Jurkat, Clone E6-1 (cell line): ENCODE data around the gene OXNAD1.
"Not testable (repeated sequence)": the region's sequence is repeated elsewhere in the genome, so short reads cannot be mapped to it uniquely, and the experiment has no call there.

Experiments
- DNase-seq: peaks from one replicate; pipeline ENCODE4 v3.0.0-alpha.2; 2011; ENCODE audit warnings: low read depth, low spot score
- H3K4me3 ChIP-seq: 2 replicates; pipeline ENCODE4 v1.5.1; 2011; ENCODE audit warnings: mild to moderate bottlenecking, low read length, control low read depth, moderate library complexity

The OXNAD1 gene

DNA sequence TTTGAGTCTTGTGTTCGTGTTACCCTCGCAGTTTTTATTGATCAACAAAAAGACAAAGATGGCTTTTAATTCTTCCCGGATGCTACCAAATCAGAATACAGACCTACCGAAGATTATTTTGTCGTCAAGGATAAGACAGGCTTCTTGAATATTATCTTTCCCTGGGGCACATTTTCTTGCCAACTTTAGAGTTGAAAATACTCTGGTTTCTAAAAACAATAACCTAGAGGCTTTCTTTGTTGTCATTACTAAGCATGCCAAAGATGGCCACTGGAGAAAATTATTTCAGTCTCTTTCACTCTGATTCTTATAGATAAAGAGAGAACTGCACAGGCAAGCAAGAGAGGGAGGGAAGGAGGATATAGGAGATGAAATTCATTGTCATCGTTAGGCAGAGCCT is 33.9 kb downstream of the OXNAD1 start:
- DNase-seq: no peak

DNA sequence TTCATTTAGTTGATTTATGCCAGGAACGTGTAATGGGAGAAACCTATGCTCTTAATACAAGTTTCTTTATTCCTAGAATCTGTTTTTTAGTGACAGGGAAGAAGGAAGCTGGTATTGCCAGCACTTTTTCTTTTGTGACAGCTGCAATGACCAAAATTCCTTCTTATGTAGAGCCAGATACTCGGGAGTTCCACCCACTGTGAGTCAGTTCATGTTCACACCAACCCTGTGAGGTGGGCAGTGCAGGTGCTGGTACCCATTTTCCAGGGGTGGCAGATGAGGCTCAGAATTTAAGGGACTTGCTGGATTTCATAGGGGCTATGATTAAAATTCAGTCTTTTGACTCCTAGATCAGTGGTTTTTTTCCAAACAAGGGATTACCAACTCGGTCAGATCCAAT is 34.7 kb downstream of the OXNAD1 start:
- no peak overlapping the region for H3K4me3 ChIP-seq
- DNase-seq: no peak

More for the DNA sequence above, 33.9 kb downstream of the OXNAD1 start:
- no peak overlapping the region for H3K4me3 ChIP-seq

DNA sequence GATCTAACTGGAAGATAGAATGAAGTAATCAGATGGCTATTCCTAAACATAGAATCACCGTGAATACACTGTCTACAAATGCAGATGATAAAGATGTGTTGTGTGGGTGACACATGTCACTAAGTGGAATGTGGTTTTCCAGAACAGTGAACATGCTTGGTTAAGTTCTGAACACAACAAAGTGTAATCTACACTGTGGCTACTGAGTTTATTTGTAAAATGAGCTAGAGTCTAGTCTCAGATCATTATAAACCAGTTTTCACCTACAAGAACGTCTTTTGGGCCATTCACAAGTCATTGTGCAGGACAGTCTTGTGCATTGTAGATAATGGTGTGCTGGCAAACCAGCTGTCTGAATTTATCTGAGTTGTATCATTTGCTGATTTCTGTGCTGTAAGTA is 35.3 kb downstream of the OXNAD1 start:
- no peak overlapping the region for H3K4me3 ChIP-seq
- peak; percentile 70 for DNase-seq

DNA sequence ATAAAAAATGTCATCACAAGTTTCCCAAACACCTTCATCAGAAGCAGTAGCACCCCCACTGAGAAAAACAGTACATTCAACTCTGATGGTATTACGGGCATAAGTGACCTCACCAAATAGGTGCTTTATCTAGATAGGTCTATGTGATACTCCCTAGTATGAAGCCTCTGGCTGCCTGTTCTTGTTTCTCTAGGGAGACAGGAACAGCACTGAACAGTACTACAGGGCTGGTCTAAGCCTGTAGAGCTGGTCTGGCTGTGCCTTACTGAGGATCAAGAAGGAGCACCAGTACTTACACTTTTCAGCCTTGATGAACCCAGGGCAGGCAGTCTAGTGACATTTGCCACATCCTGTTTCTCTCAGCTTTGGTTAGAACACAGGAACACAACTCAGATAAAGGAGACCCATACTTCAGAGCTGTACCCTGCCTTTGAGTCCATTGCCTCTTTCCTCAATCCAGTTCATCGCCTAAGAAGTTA is 35.9 kb downstream of the OXNAD1 start:
- peak; percentile 94 for DNase-seq
- peak overlapping the region; percentile 25; the same call in 1 of the 2 replicates for H3K4me3 ChIP-seq

DNA sequence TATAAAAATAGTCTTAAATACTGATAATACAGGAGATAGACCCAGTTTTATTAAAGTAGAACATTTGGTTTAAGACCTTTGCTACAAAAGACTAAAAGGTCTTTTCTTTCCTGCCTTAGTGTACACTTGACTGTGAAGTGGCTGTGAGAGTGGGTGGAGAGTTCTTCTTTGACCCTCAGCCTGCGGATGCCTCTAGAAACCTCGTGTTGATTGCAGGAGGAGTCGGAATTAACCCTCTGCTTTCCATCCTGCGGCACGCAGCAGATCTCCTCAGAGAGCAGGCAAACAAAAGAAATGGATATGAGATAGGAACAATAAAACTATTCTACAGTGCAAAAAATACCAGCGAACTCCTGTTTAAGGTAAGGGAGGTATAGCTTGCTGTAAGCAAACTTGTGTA is 36.5 kb downstream of the OXNAD1 start:
- no peak for DNase-seq
- H3K4me3 ChIP-seq: peak overlapping the region; percentile 25; the same call in 1 of the 2 replicates

DNA sequence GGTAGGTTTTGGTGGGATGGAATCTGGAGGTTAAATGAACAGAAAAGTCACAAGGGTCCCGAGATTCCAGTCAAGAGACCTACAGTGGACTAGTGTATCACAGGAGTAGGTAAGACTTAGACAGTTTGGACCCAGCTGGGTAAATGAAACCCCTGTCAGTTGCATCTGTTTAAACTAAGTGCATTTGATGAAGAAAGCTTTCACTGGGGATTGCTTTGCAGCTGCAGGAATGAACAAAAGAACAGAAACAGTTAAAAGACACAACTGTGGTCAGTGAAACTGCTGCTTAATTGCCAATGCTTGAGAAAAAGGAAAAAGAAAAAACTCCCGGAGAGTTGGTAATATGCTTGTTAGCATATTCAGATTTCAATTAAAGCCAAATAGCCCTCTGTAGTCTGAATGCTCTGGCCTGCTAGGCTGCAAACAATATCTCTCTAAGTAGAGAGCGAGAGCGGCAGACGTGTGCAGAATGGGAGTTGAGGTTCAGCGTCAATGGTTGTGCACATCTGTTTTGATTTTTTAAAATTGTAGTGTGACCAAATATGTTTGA is 37.1 kb downstream of the OXNAD1 start:
- peak overlapping the region; percentile 19; the same call in 1 of the 2 replicates for H3K4me3 ChIP-seq
- DNase-seq: peak; percentile 67

DNA sequence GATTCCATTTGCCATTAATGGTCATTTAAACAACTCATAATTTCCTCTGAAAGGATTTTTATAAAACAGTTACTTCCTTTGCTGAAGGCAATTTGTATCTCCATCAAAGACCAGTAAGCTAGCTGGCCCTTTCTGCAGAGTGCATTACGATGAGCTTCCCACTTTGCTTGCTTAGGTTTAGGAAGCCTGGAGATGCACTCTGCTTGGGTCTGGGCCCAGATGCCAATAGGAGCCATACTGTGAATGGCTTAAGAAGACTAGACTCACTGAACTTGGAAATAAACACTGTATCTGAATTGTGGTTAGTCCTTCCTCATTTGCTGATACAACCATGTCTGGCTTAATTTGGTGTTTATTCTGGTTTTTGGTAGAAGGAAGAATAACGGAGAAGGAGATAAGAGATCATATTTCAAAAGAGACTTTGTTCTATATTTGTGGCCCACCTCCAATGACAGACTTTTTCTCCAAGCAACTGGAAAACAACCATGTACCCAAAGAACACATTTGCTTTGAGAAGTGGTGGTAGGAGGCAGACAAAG is 38.1 kb downstream of the OXNAD1 start:
- DNase-seq: no peak
- H3K4me3 ChIP-seq: no peak overlapping the region

DNA sequence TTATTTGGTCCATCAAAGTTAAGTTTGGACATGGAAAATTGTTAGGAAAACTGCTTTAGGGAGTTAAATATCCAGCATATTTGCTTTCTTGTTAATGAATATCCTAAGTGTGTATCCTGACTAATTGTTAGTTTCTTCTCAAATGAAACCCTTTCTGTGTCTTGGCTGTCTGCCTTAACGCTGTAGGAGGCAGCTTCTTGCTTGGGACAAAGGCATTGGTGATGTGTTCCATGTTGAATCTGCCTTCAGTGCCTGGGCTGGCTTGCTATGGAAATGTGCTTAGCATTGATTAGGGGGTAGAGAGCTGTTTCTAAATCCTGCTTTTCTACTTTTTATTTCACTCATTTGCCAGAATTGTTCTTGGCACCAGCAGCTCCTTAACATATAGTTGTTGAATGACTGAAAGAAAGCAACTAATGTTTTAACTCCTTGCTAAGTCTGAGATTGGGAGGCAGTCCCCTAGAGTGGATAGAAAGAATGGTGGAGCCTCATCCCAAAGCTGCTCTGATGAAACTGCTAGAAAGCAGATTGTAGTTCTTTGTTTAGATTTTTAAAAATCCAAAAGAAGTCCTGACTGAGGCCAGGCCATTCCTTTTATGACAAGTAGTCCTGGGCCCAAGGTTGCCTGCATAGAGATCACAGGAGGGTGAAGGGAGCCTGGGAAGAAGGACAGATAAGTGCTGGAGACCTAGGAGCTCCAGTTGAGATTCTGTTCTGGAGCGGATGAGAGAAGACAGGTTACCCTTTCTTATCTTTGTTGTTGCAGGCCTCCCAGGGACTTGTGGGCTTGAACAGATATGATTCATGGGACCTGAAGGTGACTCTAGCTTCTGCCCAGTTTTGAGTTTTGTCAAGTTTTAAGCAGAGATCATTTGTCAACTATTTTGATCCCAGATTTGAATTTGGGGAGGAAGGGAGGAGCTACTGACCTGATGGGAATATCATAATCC is 39.3 kb downstream of the OXNAD1 start:
- H3K4me3 ChIP-seq: no peak overlapping the region
- DNase-seq: no peak

DNA sequence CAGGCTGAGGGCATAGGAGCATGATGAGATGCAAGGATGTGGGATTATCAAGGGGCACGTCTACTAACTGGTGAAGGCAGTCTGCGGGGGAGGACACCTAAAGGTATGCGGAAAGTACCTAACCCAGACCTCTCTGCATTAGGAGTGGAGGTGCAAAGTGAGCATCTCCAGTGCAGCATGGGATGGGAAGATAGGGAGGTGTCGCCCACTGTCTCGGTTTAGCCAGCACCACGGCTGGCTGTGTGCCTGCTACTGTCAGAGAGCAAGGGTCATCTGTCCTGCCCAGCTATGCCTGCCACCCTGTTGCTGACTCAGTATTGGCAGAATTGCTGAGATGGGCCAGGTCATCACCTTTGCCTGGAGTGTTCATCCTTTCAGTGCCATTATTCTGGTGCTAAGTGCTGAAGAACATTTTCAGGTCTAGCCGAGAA is 40.1 kb downstream of the OXNAD1 start:
- DNase-seq: no peak

DNA sequence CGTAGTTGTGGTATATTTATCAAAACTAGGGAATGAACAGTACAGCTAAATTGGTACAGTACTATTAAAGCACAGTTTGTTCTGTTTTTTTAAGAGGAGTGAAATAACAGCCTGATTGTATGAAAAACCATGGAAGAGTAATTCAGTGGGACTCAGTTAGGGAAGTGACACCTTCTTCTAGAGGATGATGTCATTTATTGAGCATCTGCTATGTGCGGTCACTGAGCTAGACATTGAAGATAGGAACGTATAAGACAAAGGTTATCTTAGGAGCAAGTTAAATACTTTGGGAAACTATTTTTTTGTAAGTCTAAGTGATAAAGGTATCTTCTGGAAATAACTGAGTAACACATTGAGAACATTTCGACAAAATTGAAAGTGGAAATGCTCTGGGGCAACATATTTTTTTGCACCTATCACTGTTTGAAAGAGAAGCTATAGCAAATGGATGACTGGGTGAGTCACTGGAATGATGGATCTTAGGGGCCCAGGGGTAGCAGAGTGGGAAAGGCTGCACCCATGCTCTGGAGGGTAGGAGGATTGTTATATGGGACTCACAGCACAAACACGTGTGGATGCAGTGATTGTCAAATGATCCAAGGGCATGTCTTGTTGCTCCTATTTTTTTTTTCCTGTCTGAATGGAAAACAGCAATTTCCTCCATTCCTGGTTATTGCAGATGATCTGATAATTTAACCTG is 43.0 kb downstream of the OXNAD1 start:
- no peak overlapping the region for H3K4me3 ChIP-seq
- no peak for DNase-seq

More for the DNA sequence above, 40.1 kb downstream of the OXNAD1 start:
- H3K4me3 ChIP-seq: no peak overlapping the region

DNA sequence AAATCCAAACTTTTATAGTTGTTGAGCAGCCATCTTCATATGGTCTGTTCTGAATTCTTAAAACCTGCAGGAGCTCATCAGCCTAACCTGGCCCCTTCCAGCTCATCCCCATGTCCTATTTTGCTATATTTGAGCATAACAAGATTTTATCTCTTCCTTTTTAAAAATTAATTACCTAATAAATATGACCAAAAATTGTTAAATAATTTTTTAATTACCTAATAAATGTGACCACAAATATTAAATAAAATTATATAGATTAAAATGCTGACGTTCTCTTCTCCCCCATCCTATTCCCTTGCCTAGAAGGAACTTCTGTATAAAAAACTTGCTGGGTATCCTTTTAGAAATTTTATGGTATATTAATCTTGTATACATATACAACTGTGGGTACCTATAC is 43.7 kb downstream of the OXNAD1 start:
- DNase-seq: no peak

DNA sequence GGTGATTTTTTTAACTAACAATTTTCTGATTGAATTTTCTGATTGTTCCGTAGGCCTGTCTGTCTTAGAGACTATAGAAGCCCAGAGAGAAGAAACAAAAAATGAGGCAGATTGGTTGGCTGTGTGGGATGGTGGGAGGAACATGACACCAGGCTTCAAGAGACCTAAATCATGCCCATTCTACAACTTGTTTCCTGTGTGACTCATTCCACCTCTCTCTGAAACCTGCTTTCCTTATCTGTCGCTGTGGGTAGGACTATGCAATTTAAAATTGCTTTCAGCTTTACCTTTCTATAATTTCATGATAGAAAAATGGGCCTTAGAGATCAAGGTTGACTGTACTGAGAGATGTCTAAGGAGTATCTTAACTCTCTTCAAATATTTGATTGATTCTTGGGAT is 44.5 kb downstream of the OXNAD1 start:
- DNase-seq: peak; percentile 82
- no peak overlapping the region for H3K4me3 ChIP-seq

More for the DNA sequence above, 43.7 kb downstream of the OXNAD1 start:
- no peak overlapping the region for H3K4me3 ChIP-seq

DNA sequence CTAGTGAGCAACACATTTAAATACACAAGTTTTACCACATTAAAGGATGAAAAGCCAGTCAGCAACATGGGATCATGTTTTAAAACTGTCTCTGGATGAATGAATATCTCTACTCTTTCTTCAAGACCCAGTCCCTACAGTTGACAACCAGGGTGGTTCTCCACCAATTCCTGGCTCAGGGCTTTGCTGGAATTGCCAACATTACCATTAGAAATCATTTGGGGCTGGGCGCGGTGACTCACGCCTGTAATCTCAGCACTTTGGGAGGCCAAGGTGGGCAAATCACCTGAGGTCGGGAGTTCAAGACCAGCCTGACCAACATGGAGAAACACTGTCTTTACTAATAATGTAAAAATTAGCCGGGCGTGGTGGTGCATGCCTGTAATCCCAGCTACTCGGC is 45.5 kb downstream of the OXNAD1 start:
- not testable (repeated sequence) for H3K4me3 ChIP-seq, DNase-seq

DNA sequence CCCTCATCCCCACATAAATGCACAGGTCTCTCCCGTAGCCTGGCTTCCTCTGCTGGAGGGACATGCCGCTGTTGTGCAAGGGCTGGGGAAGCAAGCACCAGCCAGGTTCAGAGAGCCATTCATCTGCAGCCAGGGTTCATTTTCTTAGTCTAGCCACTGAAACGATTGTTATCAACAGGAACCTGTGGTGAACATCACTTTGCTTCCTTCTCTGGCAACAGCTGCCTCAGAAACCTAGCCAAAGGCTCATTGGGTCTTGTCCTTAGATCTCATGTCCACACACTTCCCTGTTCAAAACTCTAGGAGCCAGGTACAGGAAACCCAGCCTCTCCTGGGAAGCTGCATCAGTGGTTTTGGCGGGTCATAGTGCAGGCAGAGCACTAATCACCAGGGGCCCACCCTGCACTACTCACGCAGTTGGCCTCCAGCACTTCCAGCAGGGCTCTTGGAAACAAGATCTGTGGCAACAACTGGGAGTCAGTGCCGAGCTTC is 47.0 kb downstream of the OXNAD1 start:
- peak; percentile 90 for DNase-seq
- no peak overlapping the region; the same call in none of the 2 replicates for H3K4me3 ChIP-seq

DNA sequence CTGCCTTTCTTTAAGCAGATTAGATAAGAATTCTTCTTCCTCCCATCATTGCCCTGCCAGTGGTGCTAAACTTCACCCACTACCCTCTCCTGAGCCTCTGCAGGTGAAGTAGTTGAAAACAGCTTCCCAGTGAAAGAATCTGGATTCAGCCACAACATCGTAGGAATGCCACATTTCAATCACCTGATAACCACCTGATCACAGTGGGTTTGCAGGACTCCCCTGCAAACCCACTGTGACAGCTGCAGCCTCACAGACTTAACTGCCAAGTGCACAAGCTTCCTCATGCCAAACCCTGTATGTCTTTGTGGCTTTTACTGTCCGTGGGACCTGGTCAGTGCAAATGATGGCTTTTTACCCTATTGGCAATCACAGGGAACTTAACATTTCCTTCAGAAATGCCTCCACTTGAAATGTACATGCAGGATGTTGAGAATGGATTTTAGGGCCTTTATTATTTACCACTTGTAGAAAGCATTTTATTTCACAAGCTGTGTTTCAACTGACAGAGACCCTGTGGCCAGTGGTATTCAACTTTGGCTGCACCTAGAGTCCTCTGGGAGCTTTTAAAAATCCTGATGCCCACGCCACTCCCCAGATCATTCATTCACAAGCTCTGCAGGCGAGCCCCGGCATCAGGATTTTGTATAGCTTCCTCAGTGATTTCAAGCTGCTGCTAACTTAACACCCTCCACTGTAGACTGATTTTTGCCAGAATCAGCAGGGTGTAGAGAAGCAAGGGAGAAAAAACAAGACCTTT is 49.1 kb downstream of the OXNAD1 start:
- H3K4me3 ChIP-seq: no peak overlapping the region

DNA sequence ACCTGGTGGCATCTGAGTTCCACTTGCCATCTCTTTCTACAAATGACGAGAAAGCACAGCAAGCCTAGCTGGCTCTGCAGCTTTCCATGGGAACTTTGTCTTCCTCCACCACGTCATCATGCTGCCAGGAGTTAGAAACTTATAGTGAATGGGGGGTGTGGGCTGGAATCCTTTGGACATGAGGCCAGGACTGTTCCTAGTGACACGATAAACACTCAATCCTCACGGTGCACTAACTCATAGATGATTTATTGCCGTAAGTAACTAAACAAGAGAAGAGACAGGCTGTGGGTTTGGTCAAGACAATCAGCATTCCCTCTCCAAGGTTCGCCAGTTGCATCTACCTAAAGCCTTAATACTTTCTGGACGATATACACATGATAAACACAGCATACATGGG is 50.6 kb downstream of the OXNAD1 start:
- H3K4me3 ChIP-seq: no peak overlapping the region
- no peak for DNase-seq

More for the DNA sequence above, 49.1 kb downstream of the OXNAD1 start:
- no peak for DNase-seq

DNA sequence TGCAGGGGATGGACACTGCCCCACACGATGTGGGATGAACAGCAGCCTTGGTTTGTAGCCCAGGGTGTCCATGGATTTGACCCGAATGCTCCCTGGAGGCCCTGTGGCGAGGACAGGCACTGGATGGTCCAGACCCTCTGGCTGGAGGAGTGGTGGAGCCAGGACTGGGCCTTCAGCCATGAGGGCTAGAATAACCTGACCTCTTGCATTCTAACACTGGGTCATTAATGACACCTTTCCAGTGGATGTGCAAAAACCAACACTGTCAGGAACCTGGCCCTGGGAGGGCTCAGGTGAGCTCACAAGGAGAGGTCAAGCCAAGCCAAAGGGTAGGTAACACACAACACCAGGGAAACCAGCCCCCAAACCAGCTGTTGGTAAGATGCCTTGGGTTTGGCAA is 51.4 kb downstream of the OXNAD1 start:
- no peak overlapping the region for H3K4me3 ChIP-seq
- no peak for DNase-seq

DNA sequence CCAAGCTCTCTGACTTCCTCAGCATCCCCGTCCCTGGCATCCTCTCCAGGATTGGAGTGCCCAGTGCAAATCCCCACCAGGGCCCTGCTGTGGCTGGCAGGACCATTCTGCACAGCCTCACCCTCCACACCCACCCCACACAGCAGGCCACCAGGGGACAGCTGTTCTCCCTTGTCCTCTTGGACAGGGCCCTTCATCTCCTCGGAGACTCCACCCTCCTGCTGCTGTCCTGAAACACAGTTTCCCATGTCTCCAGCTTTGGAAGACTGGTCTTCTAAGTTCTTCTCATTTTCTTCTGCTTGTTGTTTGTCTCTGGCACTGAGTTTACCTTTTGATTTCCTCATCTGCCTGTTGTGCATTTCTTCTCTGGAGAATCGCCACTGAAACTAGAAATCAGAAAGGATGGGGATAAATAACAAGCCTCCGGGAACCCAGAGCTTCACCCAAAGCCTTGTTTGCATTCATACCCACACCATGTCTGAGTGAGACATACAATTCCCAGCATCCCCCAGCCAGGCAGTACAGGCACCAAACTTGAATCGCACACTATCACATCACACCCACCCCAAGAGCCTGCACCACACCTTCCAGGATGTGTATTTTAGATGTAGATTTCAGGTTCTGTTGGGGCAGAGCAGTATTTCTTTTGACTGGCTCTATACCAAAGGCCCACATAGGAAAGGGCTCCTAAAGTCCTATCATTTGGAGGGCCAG is 52.0 kb downstream of the OXNAD1 start:
- H3K4me3 ChIP-seq: no peak overlapping the region
- DNase-seq: no peak
